Fibroblast of lung (primary cell): ENCODE results near the gene L3MBTL3. TPM values are rescaled to one million over a fixed set of nuclear protein-coding genes. Genes with fewer than 3 reads are reported as not detected.

Experiments
- DNase-seq, 2 donors: peaks; one replicate each; pipeline versions ENCODE4 v3.0.0 to v3.0.0-alpha.2; 2010; ENCODE audit warnings: low read depth in 2 of 2
- H2AFZ ChIP-seq: 2 replicates; pipeline ENCODE4 v1.5.1; 2012; ENCODE audit warnings: low read length, control low read depth, inconsistent platforms
- H3K27ac ChIP-seq: 2 replicates; pipeline ENCODE4 v1.5.1; 2011; ENCODE audit warnings: low read length, control low read depth; ENCODE audit not compliant: insufficient read depth
- H3K27me3 ChIP-seq: 2 replicates; pipeline ENCODE4 v1.5.1; 2011; ENCODE audit warnings: mild to moderate bottlenecking, low read length; ENCODE audit not compliant: control insufficient read depth, insufficient read depth
- H3K36me3 ChIP-seq: 2 replicates; pipeline ENCODE4 v1.5.1; 2011; ENCODE audit warnings: low read length; ENCODE audit not compliant: control insufficient read depth, insufficient read depth
- H3K4me1 ChIP-seq: 2 replicates; pipeline ENCODE4 v1.5.1; 2011; ENCODE audit warnings: low read length; ENCODE audit not compliant: control insufficient read depth, insufficient read depth; ENCODE audit errors: extremely low read depth
- H3K4me2 ChIP-seq: 2 replicates; pipeline ENCODE4 v1.5.1; 2011; ENCODE audit warnings: low read length, control low read depth; ENCODE audit not compliant: insufficient read depth; ENCODE audit errors: extremely low read depth
- H3K4me3 ChIP-seq, 4 experiments: fragments of 200-600 bp in 1 of 4; sonication (generic) in 1 of 4; replicated peaks in 1 of 4; 2 replicates each; pipeline ENCODE4 v1.5.1; 2011 to 2016; ENCODE audit warnings: low read length in 4 of 4, low read depth in 3 of 4, mild to moderate bottlenecking in 3 of 4, control low read depth in 2 of 4, inconsistent platforms in 1 of 4, mixed read lengths in 1 of 4; ENCODE audit not compliant: insufficient read depth in 1 of 4; ENCODE audit errors: control extremely low read depth in 1 of 4
- H3K79me2 ChIP-seq: 2 replicates; pipeline ENCODE4 v1.5.1; 2012; ENCODE audit warnings: mild to moderate bottlenecking, low read length, inconsistent platforms; ENCODE audit not compliant: control insufficient read depth, insufficient read depth
- H3K9ac ChIP-seq: 2 replicates; pipeline ENCODE4 v1.5.1; 2011; ENCODE audit warnings: mild to moderate bottlenecking, low read length, control low read depth; ENCODE audit not compliant: insufficient read depth
- H3K9me3 ChIP-seq: 2 replicates; pipeline ENCODE4 v1.5.1; 2012; ENCODE audit warnings: low read depth, low read length; ENCODE audit not compliant: control insufficient read depth, insufficient read depth
- H4K20me1 ChIP-seq: 2 replicates; pipeline ENCODE4 v1.5.1; 2011; ENCODE audit warnings: low read length; ENCODE audit not compliant: control insufficient read depth, insufficient read depth; ENCODE audit errors: extremely low read depth
- EZH2 ChIP-seq: IDR thresholded peaks from 2 replicates; pipeline ENCODE4 v1.5.1; 2012; ENCODE audit warnings: low read length, control low read depth, mild to moderate bottlenecking; ENCODE audit errors: missing control alignments
- polyA plus RNA-seq, 2 donors: library from polyadenylated mRNA; depleted of rRNA in 1 of 2; stranded (reverse) in 1 of 2; unstranded in 1 of 2; fragments of >200 nt; gene quantifications; 2 replicates each; pipeline ENCODE4 v1.2.1, GENCODE V29; 2011 to 2012; ENCODE audit warnings: missing spikeins in 1 of 2
- total RNA-seq: library from RNA; depleted of rRNA; stranded (reverse); fragments of >200 nt; gene quantifications from 2 replicates; pipeline ENCODE4 v1.2.1, GENCODE V29; 2014
- TF ChIP-seq, protein P1 (sequence below), 2 donors: IDR thresholded peaks in 1 of 2; conservative IDR thresholded peaks in 1 of 2; 1 replicate in 1 of 2; 2 replicates in 1 of 2; pipeline ENCODE4 v1.5.1; 2011 to 2012; ENCODE audit warnings: low read length in 2 of 2, control low read depth in 1 of 2, inconsistent platforms in 1 of 2, low read depth in 1 of 2, mild to moderate bottlenecking in 1 of 2

Gene L3MBTL3
- total and polyA plus RNA-seq, 2 donors (not counting 1 experiment from before 2014, with no cell fraction given) = 5.6 to 6.7 TPM

DNA sequence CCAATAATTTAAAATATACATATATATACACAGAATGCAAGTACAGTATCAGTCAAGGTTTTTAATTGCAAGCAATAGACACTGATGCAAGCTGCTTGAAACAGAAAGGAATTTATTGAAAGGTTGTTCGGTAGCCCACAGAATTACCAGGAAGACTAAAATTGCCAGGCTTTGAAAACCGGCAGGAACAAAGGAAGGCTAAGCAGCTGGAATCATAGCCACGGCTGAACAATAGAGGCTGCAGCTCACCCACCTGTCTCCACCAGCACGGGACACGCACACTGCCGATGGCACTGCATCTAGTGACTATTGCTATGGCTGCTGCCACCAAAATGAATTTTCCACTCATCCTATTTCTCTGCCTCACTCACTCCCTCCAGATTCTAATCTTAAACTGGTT is 22.0 kb upstream of the L3MBTL3 start:
- peaks cover 4% of the 10 kb centered on the region for H3K27me3 ChIP-seq
- no peaks in the 10 kb centered on the region for H3K4me1 ChIP-seq
- H3K9me3 ChIP-seq = no peaks in the 10 kb centered on the region
- H2AFZ ChIP-seq = no peak overlapping the region
- TF ChIP-seq, protein P1, sequence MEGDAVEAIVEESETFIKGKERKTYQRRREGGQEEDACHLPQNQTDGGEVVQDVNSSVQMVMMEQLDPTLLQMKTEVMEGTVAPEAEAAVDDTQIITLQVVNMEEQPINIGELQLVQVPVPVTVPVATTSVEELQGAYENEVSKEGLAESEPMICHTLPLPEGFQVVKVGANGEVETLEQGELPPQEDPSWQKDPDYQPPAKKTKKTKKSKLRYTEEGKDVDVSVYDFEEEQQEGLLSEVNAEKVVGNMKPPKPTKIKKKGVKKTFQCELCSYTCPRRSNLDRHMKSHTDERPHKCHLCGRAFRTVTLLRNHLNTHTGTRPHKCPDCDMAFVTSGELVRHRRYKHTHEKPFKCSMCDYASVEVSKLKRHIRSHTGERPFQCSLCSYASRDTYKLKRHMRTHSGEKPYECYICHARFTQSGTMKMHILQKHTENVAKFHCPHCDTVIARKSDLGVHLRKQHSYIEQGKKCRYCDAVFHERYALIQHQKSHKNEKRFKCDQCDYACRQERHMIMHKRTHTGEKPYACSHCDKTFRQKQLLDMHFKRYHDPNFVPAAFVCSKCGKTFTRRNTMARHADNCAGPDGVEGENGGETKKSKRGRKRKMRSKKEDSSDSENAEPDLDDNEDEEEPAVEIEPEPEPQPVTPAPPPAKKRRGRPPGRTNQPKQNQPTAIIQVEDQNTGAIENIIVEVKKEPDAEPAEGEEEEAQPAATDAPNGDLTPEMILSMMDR (conservative IDR thresholded peaks at IDR 0.05 in 1 of 2, IDR thresholded peaks at IDR 0.05 in 1 of 2; ENCODE audit: low read depth in 1 of 2, low read length in 2 of 2) = no peak
- TF ChIP-seq EZH2 = no peak
- H3K4me3 ChIP-seq = no peak overlapping the region
- H3K79me2 ChIP-seq = no peaks in the 10 kb centered on the region
- no peak overlapping the region for H3K27ac ChIP-seq
- no peaks in the 10 kb centered on the region for H3K36me3 ChIP-seq
- no peak overlapping the region for H3K9ac ChIP-seq
- DNase-seq = peak in 1 of 2 donors; percentile 24
- H4K20me1 ChIP-seq = no peaks in the 10 kb centered on the region
- no peak overlapping the region for H3K4me2 ChIP-seq

DNA sequence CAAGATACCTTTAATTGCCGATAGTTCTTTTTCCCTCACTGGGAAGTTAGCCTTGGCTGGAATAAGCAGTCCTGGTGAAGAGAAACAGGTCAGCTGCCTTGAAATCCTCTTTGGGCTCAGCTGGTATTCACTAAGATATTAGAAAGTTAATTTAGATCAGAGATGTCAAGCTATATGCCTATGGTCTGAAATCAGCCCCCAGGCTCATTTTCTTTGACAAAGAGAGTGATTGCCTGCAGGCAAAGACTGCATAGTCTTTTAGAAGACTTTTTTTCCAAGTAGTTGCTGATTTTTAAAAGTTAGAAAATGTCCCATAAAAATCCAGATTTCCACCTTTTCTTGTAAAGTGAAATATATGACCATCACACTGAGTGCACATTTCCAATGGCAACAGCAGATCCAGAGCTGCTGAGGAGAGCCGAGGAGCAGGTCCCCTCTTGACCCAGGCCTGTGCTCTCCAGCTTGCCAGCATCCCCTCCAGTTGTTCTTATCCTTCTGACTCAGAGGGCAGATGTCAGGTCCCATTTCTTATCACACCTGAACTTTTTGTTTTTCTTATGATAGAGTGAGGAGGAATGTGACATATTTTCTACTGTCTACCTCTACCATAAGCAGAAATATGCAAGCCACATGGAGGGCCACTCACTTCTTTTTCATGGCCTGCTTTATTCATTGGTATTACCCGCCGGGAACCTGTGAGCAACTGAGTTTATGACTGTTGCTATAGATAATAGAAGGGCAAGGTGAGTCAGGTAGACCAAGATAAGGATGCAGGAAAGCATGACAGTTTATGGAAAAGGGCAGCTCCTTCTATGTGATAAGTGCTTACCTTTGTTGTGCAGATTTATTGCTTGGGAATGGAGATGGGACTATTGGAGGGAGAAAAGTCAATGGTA is 17.6 kb upstream of the L3MBTL3 start:
- no peak for DNase-seq
- Histone ChIP-seq H3K9ac (no peak overlapping the region), H3K27ac (no peak overlapping the region)

DNA sequence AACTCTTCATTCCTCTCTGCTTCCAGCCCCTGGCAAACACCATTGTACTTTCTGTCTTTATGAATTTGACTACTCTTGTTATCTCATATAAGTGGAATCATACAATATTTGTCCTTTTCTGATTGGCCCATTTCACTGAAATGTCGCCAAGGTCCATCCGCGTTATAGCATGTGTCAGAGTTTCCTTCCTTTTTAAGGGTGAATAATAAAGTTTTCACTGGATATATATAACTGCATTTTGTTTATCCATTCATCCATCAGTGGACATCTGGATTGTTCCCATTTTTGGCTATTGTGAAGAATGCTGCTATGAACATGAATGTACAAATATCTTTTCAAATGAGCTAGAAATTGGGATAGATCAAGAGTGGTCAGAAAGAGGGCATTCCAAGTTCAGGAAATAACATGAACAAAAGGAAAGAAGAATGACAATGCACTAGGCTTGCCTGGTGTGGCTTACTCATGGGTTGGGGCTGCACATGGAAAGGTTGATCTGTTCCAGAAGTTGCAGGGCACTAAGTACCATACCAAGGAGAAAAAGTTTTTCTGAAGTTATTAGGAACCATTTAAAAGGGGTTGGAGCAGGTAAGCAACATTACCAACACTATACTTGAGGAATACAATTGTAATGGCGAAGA is 10.0 kb upstream of the L3MBTL3 start:
- no peak for DNase-seq
- no peak overlapping the region for H3K4me3 ChIP-seq
- no peaks in the 10 kb centered on the region for H3K27me3 ChIP-seq
- H4K20me1 ChIP-seq = no peaks in the 10 kb centered on the region
- H3K4me2 ChIP-seq = no peak overlapping the region
- H2AFZ ChIP-seq = no peak overlapping the region
- no peaks in the 10 kb centered on the region for H3K79me2 ChIP-seq
- H3K27ac ChIP-seq = no peak overlapping the region
- H3K36me3 ChIP-seq = no peaks in the 10 kb centered on the region
- no peak overlapping the region for H3K9ac ChIP-seq
- no peaks in the 10 kb centered on the region for H3K9me3 ChIP-seq
- no peaks in the 10 kb centered on the region for H3K4me1 ChIP-seq
- no peak for TF ChIP-seq EZH2
- TF ChIP-seq, protein P1 (conservative IDR thresholded peaks at IDR 0.05 in 1 of 2, IDR thresholded peaks at IDR 0.05 in 1 of 2; ENCODE audit: low read depth in 1 of 2, low read length in 2 of 2) = no peak

More for the DNA sequence above, 17.6 kb upstream of the L3MBTL3 start:
- no peaks in the 10 kb centered on the region for H3K27me3 ChIP-seq
- no peaks in the 10 kb centered on the region for H3K9me3 ChIP-seq
- no peaks in the 10 kb centered on the region for H3K79me2 ChIP-seq
- no peaks in the 10 kb centered on the region for H4K20me1 ChIP-seq
- H3K36me3 ChIP-seq = no peaks in the 10 kb centered on the region
- no peak overlapping the region for H2AFZ ChIP-seq
- H3K4me3 ChIP-seq = no peak overlapping the region
- no peaks in the 10 kb centered on the region for H3K4me1 ChIP-seq
- TF ChIP-seq, protein P1 (conservative IDR thresholded peaks at IDR 0.05 in 1 of 2, IDR thresholded peaks at IDR 0.05 in 1 of 2; ENCODE audit: low read depth in 1 of 2, low read length in 2 of 2) = no peak
- TF ChIP-seq EZH2 = no peak
- no peak overlapping the region for H3K4me2 ChIP-seq
